Natural killer cell (primary cell): ENCODE results near the gene DNAH2. TPM values are rescaled to one million over a fixed set of nuclear protein-coding genes. Genes with fewer than 3 reads are reported as not detected.

Source experiments
- ATAC-seq, 3 donors: fragments of 150-1000 bp in 2 of 3; fragments of 200-7000 bp in 1 of 3; cut with Tn5 transposase; 1 replicate in 1 of 3; 2 replicates in 2 of 3; pipeline ENCODE4 v1.10.0; 2021; ENCODE audit warnings: mild to moderate bottlenecking in 2 of 3, moderate library complexity in 2 of 3
- DNase-seq, 2 donors: peaks; one replicate each; pipeline versions ENCODE4 v3.0.0 to v3.0.0-alpha.2; 2013 to 2021; ENCODE audit warnings: mixed read lengths in 1 of 2
- H3K27ac ChIP-seq: one replicate; pipeline ENCODE4 v1.5.1; 2013; ENCODE audit warnings: mild to moderate bottlenecking, low read length
- H3K27me3 ChIP-seq: one replicate; pipeline ENCODE4 v1.6.1; 2013; ENCODE audit warnings: low read length; ENCODE audit not compliant: control insufficient read depth, insufficient read depth
- H3K36me3 ChIP-seq: one replicate; pipeline ENCODE4 v1.6.1; 2013; ENCODE audit warnings: low read length; ENCODE audit not compliant: control insufficient read depth, insufficient read depth
- H3K4me1 ChIP-seq: one replicate; pipeline ENCODE4 v1.6.1; 2013; ENCODE audit warnings: low read length; ENCODE audit not compliant: control insufficient read depth, insufficient read depth
- H3K4me3 ChIP-seq: one replicate; pipeline ENCODE4 v1.5.1; 2013; ENCODE audit warnings: low read length
- H3K9me3 ChIP-seq: one replicate; pipeline ENCODE4 v1.6.1; 2013; ENCODE audit warnings: low read length; ENCODE audit not compliant: control insufficient read depth, insufficient read depth
- H3K27ac Mint-ChIP-seq, 2 donors: one replicate each; pipeline ENCODE4 v1.8.0; 2022; ENCODE audit warnings: mild to moderate bottlenecking in 2 of 2, mixed read lengths in 2 of 2, moderate library complexity in 1 of 2
- H3K27me3 Mint-ChIP-seq, 2 donors: one replicate each; pipeline ENCODE4 v1.8.0; 2022; ENCODE audit warnings: low read depth in 2 of 2, mixed read lengths in 2 of 2
- H3K36me3 Mint-ChIP-seq: one replicate; pipeline ENCODE4 v1.8.0; 2022; ENCODE audit warnings: mixed read lengths
- H3K4me1 Mint-ChIP-seq, 2 donors: one replicate each; pipeline ENCODE4 v1.8.0; 2022; ENCODE audit warnings: mixed read lengths in 2 of 2
- H3K4me3 Mint-ChIP-seq: one replicate; pipeline ENCODE4 v1.8.0; 2022; ENCODE audit warnings: mild to moderate bottlenecking, moderate library complexity, mixed read lengths
- H3K9me3 Mint-ChIP-seq, 2 donors: one replicate each; pipeline ENCODE4 v1.8.0; 2022; ENCODE audit warnings: mixed read lengths in 2 of 2
- CTCF ChIP-seq: fragments of 200-600 bp; IDR thresholded peaks from one replicate; pipeline ENCODE4 v1.8.0; 2022; ENCODE audit warnings: antibody characterized with exemption
- WGBS: methylation state at CpG from one replicate; pipeline ENCODE4 v1.1.7; 2013; ENCODE audit warnings: missing lambda C conversion rate; ENCODE audit not compliant: insufficient coverage; 5-methylcytosine and 5-hydroxymethylcytosine counted together
- intact Hi-C: fragments of 100-400 bp; cut with micrococcal nuclease; formaldehyde crosslinking; loops from one replicate; pipeline ENCODE4 v1.14.2; 2022
- total RNA-seq, 4 donors: library from RNA; stranded (reverse); fragments of 120-200 nt in 1 of 4; gene quantifications; one replicate each; pipeline versions ENCODE4 v1.2.3 to v1.2.4, GENCODE V29; 2013 to 2022

Gene DNAH2
- total RNA-seq, 3 donors from 2014 or later (not counting 1 experiment from before 2014, with no cell fraction given) = 0.05 to 0.07 TPM; not detected in 1

DNA sequence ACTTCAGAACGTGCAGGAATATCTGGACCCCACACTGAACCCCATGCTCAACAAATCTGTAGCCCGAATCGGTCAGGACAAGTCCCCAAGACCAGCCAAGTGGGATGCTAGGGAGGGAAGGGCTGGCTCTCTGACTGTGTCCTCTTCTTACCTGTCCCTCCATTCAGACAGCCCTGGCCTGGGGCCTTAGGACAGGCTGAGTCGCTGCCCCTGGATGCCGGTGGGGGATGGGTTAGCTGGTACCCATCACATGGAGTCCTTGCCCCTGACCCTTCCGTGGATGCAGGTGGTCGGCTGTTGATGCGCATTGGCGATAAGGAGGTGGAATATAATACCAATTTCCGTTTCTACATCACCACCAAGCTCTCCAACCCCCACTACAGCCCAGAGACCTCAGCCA, 100.5 kb downstream of the DNAH2 start:
- Histone ChIP-seq H3K27ac (no peak overlapping the region), H3K27me3 (no peaks in the 10 kb centered on the region), H3K4me1 (no peaks in the 10 kb centered on the region), H3K36me3 (no peaks in the 10 kb centered on the region), H3K9me3 (no peaks in the 10 kb centered on the region), H3K4me3 (no peak overlapping the region)
- ATAC-seq (no peak), DNase-seq (no peak)
- 90% methylated on average over 10 of the region's 10 CpGs for WGBS
- Mint-ChIP-seq H3K36me3 (no peaks in the 10 kb centered on the region), H3K27ac (no peak overlapping the region), H3K9me3 (no peaks in the 10 kb centered on the region), H3K4me3 (no peak overlapping the region), H3K4me1 (no peaks in the 10 kb centered on the region), H3K27me3 (peaks cover 0 to 7% of the 10 kb centered on the region in 2 donors)
- intact Hi-C loops = no loop called here
- no peak for TF ChIP-seq CTCF

DNA sequence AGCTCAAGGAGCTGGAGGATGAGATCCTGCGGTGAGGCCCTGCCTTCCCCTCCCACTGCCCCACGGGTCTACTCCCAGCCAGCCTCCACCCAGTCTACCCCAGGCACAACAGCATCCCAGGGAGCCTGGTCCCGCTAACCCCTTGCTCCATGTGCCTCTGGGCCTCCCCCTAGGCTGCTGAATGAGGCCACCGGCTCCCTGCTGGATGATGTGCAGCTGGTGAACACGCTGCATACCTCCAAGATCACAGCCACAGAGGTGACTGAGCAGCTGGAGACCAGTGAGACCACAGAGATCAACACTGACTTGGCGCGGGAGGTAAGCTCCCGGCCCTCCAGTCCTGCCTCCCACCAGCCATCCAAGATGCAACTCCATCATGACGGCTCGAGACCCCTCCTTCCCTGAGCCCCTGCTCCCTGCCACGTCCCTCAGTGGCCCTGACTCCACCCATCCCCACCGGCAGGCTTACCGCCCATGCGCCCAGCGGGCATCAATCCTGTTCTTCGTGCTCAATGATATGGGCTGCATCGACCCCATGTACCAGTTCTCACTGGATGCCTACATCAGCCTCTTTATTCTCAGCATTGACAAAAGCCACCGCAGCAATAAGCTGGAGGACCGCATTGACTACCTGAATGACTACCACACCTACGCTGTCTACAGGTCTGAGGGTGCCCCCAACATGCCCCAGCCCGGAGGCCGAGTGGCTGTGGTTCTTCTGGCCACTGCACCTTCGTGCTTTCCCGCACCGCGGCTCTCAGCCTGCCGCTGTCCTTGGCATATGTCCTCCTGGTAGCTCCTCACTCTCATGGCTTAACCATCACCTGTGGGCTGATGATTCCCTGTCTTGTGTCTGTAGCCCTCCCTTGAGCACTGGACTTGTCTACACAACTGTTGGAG, 101.5 kb downstream of the DNAH2 start:
- Histone ChIP-seq H3K36me3 (no peaks in the 10 kb centered on the region), H3K27me3 (no peaks in the 10 kb centered on the region), H3K9me3 (no peaks in the 10 kb centered on the region), H3K4me1 (no peaks in the 10 kb centered on the region), H3K4me3 (no peak overlapping the region), H3K27ac (no peak overlapping the region)
- intact Hi-C loops = no loop called here
- Mint-ChIP-seq H3K4me1 (no peaks in the 10 kb centered on the region), H3K9me3 (no peaks in the 10 kb centered on the region), H3K36me3 (no peaks in the 10 kb centered on the region), H3K27ac (no peak overlapping the region), H3K27me3 (peaks cover 4 to 7% of the 10 kb centered on the region in 2 donors), H3K4me3 (no peak overlapping the region)
- ATAC-seq = no peak
- TF ChIP-seq CTCF = no peak
- WGBS = 88% methylated on average over 27 of the region's 27 CpGs
- no peak for DNase-seq

- intact Hi-C loops = loop anchor here (5.0 kb wide), 1 partner anchor 237 kb away; no protein-coding TSS in a partner anchor
These were observed 102.7 kb downstream of the DNAH2 start for GRCh38 chr17:7820231-7820630.

More at GRCh38 chr17:7820231-7820630, 102.7 kb downstream of the DNAH2 start:
- Histone ChIP-seq H3K27ac (no peak overlapping the region), H3K4me1 (no peaks in the 10 kb centered on the region), H3K4me3 (no peak overlapping the region), H3K9me3 (no peaks in the 10 kb centered on the region), H3K36me3 (no peaks in the 10 kb centered on the region), H3K27me3 (no peaks in the 10 kb centered on the region)
- Mint-ChIP-seq H3K27me3 (peaks cover 7 to 13% of the 10 kb centered on the region in 2 donors), H3K36me3 (no peaks in the 10 kb centered on the region), H3K9me3 (no peaks in the 10 kb centered on the region), H3K27ac (no peak overlapping the region), H3K4me3 (no peak overlapping the region), H3K4me1 (no peaks in the 10 kb centered on the region)
- TF ChIP-seq CTCF = no peak
- ATAC-seq (no peak), DNase-seq (no peak)
- WGBS = 82% methylated on average over 5 of the region's 5 CpGs
